ENCODE measurements around the gene DAB2. TPM values are rescaled to one million over a fixed set of nuclear protein-coding genes. Genes with fewer than 3 reads are reported as not detected.

DAB2 gene
- total RNA-seq, 1 experiment from 2014 or later: 14.1 TPM

DNA sequence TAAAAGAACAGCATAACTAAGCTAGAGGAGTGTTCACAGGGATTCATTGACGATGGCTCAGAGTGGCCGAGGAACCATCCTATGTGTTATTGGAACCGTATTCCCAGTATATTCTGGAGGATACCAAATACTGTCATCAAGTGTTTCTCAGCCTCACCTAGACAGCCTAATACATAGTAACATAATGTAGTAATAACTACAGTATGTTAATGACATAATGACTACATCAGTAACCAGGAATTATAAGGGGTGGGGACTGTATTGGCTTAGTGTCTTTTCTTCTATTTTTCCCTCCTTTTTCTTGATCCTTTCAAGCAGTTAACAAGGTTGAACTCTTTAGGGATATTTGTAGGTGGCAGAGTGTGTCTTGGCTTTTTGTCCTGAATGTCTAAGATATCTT is 33.8 kb downstream of the DAB2 start:
- Histone ChIP-seq H3K27ac (ENCODE audit: low read length) (no peak overlapping the region), H4K20me1 (ENCODE audit: low read length) (no peaks in the 10 kb centered on the region), H2AFZ (ENCODE audit: low read length) (no peak overlapping the region), H3K4me3 (ENCODE audit: low read length) (no peak overlapping the region), H3F3A (ENCODE audit: low read length, unreplicated experiment) (no peaks in the 10 kb centered on the region), H3K79me2 (ENCODE audit: low read length) (no peaks in the 10 kb centered on the region), H3K4me2 (ENCODE audit: low read length) (no peak overlapping the region), H3K4me1 (ENCODE audit: insufficient read depth, low read length) (peaks cover 15% of the 10 kb centered on the region), H3K9me2 (replicated peaks; ENCODE audit: low read length) (no peaks in the 10 kb centered on the region), H3K27me3 (ENCODE audit: low read length) (no peaks in the 10 kb centered on the region), H3K36me3 (ENCODE audit: low read depth, low read length) (peaks cover 31% of the 10 kb centered on the region), H3K9me3 (ENCODE audit: low read length) (no peaks in the 10 kb centered on the region), H3K9ac (ENCODE audit: low read length) (no peak overlapping the region)
- BruUV-seq (replicated peaks): no TSS peak
- POLR2A ChIA-PET (ENCODE audit: unreplicated experiment): no interaction called here
- intact Hi-C loops (cut with micrococcal nuclease): no loop called here
- ATAC-seq: no peak
- TF ChIP-seq EZH2phosphoT487 (IDR thresholded peaks at IDR 0.05; ENCODE audit: borderline replicate concordance, low read length): no peak
- TF ChIP-seq, protein P1, sequence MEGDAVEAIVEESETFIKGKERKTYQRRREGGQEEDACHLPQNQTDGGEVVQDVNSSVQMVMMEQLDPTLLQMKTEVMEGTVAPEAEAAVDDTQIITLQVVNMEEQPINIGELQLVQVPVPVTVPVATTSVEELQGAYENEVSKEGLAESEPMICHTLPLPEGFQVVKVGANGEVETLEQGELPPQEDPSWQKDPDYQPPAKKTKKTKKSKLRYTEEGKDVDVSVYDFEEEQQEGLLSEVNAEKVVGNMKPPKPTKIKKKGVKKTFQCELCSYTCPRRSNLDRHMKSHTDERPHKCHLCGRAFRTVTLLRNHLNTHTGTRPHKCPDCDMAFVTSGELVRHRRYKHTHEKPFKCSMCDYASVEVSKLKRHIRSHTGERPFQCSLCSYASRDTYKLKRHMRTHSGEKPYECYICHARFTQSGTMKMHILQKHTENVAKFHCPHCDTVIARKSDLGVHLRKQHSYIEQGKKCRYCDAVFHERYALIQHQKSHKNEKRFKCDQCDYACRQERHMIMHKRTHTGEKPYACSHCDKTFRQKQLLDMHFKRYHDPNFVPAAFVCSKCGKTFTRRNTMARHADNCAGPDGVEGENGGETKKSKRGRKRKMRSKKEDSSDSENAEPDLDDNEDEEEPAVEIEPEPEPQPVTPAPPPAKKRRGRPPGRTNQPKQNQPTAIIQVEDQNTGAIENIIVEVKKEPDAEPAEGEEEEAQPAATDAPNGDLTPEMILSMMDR (conservative IDR thresholded peaks at IDR 0.05; ENCODE audit: low read depth, low read length): no peak
- no peak for TF ChIP-seq EZH2 (IDR thresholded peaks at IDR 0.05; ENCODE audit: low read length, unreplicated experiment)
- no peak for DNase-seq
- CTCF ChIA-PET: no interaction called here

DNA sequence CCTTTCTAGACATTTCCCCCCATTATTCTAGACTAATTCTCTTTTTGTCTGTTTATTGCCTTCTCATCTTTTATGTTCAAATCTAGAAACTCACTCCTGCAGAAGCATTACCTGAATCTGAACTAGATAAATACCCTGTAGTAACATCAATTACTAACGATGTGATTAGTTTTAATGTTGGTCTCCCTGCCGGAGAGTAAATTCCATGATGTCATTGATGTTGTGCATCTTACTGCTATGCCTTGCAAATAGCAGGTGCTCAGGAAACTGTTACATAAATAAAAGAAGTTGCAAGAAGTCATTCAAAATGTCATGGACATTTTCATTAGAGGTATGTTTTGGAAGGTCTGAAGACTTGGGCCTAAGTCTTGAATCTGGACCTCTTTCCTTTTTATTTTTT is 37.5 kb downstream of the DAB2 start:
- no peaks in the 10 kb centered on the region for H3F3A ChIP-seq (ENCODE audit: low read length, unreplicated experiment)
- no TSS peak for BruUV-seq (replicated peaks)
- POLR2A ChIA-PET (ENCODE audit: unreplicated experiment): no interaction called here
- no peak overlapping the region for H2AFZ ChIP-seq (ENCODE audit: low read length)
- CTCF ChIA-PET: no interaction called here
- TF ChIP-seq, protein P1 (conservative IDR thresholded peaks at IDR 0.05; ENCODE audit: low read depth, low read length): no peak
- no peak for TF ChIP-seq EZH2 (IDR thresholded peaks at IDR 0.05; ENCODE audit: low read length, unreplicated experiment)
- TF ChIP-seq EZH2phosphoT487 (IDR thresholded peaks at IDR 0.05; ENCODE audit: borderline replicate concordance, low read length): no peak
- peaks cover 30% of the 10 kb centered on the region for H3K36me3 ChIP-seq (ENCODE audit: low read depth, low read length)
- no peak for ATAC-seq
- no peak overlapping the region for H3K4me3 ChIP-seq (ENCODE audit: low read length)
- no peaks in the 10 kb centered on the region for H3K79me2 ChIP-seq (ENCODE audit: low read length)
- H4K20me1 ChIP-seq (ENCODE audit: low read length): no peaks in the 10 kb centered on the region
- no peaks in the 10 kb centered on the region for H3K4me1 ChIP-seq (ENCODE audit: insufficient read depth, low read length)
- H3K27ac ChIP-seq (ENCODE audit: low read length): no peak overlapping the region
- no peak overlapping the region for H3K9ac ChIP-seq (ENCODE audit: low read length)
- no peaks in the 10 kb centered on the region for H3K9me2 ChIP-seq (replicated peaks; ENCODE audit: low read length)
- intact Hi-C loops (cut with micrococcal nuclease): no loop called here
- H3K4me2 ChIP-seq (ENCODE audit: low read length): no peak overlapping the region
- H3K27me3 ChIP-seq (ENCODE audit: low read length): no peaks in the 10 kb centered on the region
- no peaks in the 10 kb centered on the region for H3K9me3 ChIP-seq (ENCODE audit: low read length)
- DNase-seq: no peak

DNA sequence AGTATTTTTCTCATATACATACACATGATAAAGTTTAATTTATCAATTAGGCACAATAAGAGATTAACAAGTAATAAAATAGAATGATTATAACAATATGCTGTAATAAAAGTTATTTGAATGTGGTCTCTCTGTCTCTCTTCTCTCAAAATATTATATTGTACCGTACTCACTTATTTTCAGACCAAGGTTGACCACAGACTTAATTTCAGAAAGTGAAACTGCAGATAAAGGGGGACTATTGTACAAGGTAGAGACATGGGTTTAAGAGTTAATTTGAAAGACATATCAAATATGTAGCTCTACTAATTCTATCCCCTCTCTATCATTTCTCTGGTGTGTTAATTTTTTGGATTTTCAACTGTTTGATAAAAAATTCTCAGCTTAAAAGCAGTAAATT is 40.5 kb downstream of the DAB2 start:
- no peak for TF ChIP-seq EZH2 (IDR thresholded peaks at IDR 0.05; ENCODE audit: low read length, unreplicated experiment)
- no peak for TF ChIP-seq EZH2phosphoT487 (IDR thresholded peaks at IDR 0.05; ENCODE audit: borderline replicate concordance, low read length)
- TF ChIP-seq, protein P1 (conservative IDR thresholded peaks at IDR 0.05; ENCODE audit: low read depth, low read length): no peak
- POLR2A ChIA-PET (ENCODE audit: unreplicated experiment): no interaction called here
- no peak overlapping the region for H3K9ac ChIP-seq (ENCODE audit: low read length)

More for the DNA sequence above, 40.5 kb downstream of the DAB2 start:
- Histone ChIP-seq H3K4me1 (ENCODE audit: insufficient read depth, low read length) (no peaks in the 10 kb centered on the region), H3K36me3 (ENCODE audit: low read depth, low read length) (peaks cover 21% of the 10 kb centered on the region; the same call in 1 of the 2 replicates), H3K27ac (ENCODE audit: low read length) (no peak overlapping the region), H4K20me1 (ENCODE audit: low read length) (no peaks in the 10 kb centered on the region), H3K4me2 (ENCODE audit: low read length) (no peak overlapping the region), H2AFZ (ENCODE audit: low read length) (no peak overlapping the region), H3K79me2 (ENCODE audit: low read length) (no peaks in the 10 kb centered on the region), H3K27me3 (ENCODE audit: low read length) (no peaks in the 10 kb centered on the region), H3K9me2 (replicated peaks; ENCODE audit: low read length) (no peaks in the 10 kb centered on the region), H3K4me3 (ENCODE audit: low read length) (no peak overlapping the region), H3K9me3 (ENCODE audit: low read length) (no peaks in the 10 kb centered on the region), H3F3A (ENCODE audit: low read length, unreplicated experiment) (no peaks in the 10 kb centered on the region)
- intact Hi-C loops (cut with micrococcal nuclease): no loop called here
- no peak for DNase-seq
- ATAC-seq: no peak
- no TSS peak for BruUV-seq (replicated peaks)
- CTCF ChIA-PET: no interaction called here
